ENCODE measurements around the gene MYLK4.
A peak's percentile ranks its signal among the peaks of the same experiment; 100 is the strongest.

The MYLK4 gene

DNA sequence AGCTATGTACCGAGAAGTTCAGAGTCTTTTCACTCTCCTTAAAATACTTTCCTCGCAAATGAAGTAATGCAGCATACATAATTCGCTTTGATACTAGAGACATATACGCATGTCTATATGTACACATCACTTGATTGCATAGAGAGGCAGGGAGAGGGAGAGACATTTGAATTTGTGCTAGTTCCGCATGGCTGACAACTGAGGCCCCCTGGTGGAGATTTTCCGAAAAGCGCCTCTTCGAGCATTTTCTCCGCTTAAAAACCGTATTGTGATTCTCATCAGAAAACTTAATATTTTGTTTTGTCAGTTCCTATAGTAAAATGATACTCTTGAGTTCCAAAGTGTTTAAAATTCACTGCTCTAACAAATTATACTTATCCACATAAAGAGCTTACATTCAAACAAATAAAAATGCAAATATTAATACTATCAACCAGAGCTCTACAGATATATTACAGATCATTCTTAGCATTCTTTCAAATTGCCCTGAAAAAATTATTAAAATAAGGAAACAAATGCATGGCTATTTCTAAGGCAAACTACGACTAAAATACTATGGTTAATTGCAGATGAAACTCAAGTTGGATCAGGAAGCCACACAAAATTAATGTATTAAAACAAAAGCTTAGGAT, 637 bp downstream of the MYLK4 start:
- Mint-ChIP-seq H3K4me3 (no peak overlapping the region), H3K4me1 (peaks cover 12% of the 10 kb centered on the region), H3K27me3 (peaks cover 12% of the 10 kb centered on the region), H3K9me3 (no peaks in the 10 kb centered on the region), H3K36me3 (ENCODE audit: insufficient read depth) (no peaks in the 10 kb centered on the region), H3K27ac (ENCODE audit: low read depth) (no peak overlapping the region)
- DNase-seq (ENCODE audit: low spot score in 2 of 2) (peak; percentile 44 to 61), ATAC-seq (replicated peaks; ENCODE audit: extremely low read depth, poor library complexity, severe bottlenecking) (no peak)

GRCh38 chr6:2748183-2748582, 2.5 kb downstream of the MYLK4 start:
- Mint-ChIP-seq H3K4me1 (peaks cover 6% of the 10 kb centered on the region), H3K27ac (ENCODE audit: low read depth) (no peak overlapping the region), H3K36me3 (ENCODE audit: insufficient read depth) (no peaks in the 10 kb centered on the region), H3K4me3 (no peak overlapping the region), H3K9me3 (no peaks in the 10 kb centered on the region), H3K27me3 (peaks cover 3% of the 10 kb centered on the region)
- no peak for ATAC-seq (replicated peaks; ENCODE audit: extremely low read depth, poor library complexity, severe bottlenecking)
- DNase-seq (ENCODE audit: low spot score in 2 of 2) = no peak

DNA sequence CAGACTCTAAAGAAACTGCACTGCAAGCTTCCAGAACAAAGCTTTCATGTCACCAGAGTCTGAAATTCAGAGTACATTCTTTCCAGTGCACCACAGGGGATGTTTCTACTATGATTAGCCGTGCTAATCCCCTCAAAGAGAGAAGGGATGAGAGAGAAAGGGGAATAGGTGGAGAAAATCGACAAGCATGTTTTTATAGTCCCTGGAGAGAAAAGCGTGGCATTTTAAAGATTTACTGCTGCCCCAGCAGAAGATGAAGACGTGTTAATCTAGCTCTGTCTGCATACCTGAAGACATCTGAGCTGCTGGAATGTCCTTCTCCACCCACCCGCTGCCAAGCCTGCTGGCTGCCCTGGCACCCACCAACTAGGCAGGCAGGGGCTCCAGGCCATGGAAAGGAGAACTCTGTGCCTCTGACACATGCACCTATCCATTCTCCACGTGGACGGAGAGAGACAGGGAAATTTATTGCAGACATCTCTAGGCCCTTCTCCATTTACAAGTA, 4.1 kb downstream of the MYLK4 start:
- no peak overlapping the region for H3K4me3 Mint-ChIP-seq

DNA sequence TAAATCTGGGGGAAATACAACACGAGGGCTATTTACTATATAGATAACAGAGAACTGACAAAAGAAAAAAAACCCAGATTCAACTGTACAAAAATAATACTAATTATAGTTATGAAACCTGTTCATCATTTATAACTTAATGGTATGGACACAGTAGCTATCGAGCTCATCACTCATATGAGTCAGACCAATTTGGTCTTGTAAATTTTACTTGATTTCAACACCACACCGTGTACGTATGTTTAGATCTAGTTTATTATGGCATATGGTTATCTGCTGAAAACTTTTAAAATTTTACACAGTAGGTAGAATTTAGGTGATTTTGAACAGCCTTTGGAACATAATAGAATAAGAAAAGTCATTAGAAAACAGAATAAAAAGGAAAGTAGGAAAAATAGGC, 5.5 kb downstream of the MYLK4 start:
- DNase-seq (ENCODE audit: low spot score in 2 of 2) (no peak), ATAC-seq (replicated peaks; ENCODE audit: extremely low read depth, poor library complexity, severe bottlenecking) (no peak)
- H3K27ac Mint-ChIP-seq (ENCODE audit: low read depth) = no peak overlapping the region
- no peaks in the 10 kb centered on the region for H3K36me3 Mint-ChIP-seq (ENCODE audit: insufficient read depth)
- no peaks in the 10 kb centered on the region for H3K27me3 Mint-ChIP-seq
- H3K4me1 Mint-ChIP-seq = peaks cover 6% of the 10 kb centered on the region
- no peak overlapping the region for H3K4me3 Mint-ChIP-seq
- H3K9me3 Mint-ChIP-seq = no peaks in the 10 kb centered on the region

More for the DNA sequence above, 4.1 kb downstream of the MYLK4 start:
- H3K9me3 Mint-ChIP-seq = no peaks in the 10 kb centered on the region
- DNase-seq (ENCODE audit: low spot score in 2 of 2) (no peak), ATAC-seq (replicated peaks; ENCODE audit: extremely low read depth, poor library complexity, severe bottlenecking) (no peak)
- peaks cover 6% of the 10 kb centered on the region for H3K4me1 Mint-ChIP-seq
- H3K36me3 Mint-ChIP-seq (ENCODE audit: insufficient read depth) = no peaks in the 10 kb centered on the region
- H3K27ac Mint-ChIP-seq (ENCODE audit: low read depth) = no peak overlapping the region
- no peaks in the 10 kb centered on the region for H3K27me3 Mint-ChIP-seq

DNA sequence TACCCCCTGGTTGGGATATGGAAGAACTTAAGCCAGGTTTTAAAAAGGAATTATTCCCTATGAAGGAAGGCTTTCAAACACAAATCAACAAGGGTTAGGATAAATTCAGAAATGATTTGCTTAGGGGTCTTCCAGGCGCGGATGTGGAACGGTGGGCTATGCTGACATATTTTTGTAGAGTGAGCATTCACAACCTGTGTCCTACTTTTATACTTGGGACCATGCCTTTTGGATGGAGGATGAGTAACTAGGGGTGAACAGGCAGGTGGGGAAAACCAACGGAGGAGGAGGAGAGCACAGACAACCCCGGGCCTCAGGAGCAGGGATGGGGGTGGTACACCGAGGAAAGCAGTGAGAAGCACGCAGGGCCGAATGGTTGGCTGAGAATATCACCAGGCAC, 5.9 kb downstream of the MYLK4 start:
- ATAC-seq (replicated peaks; ENCODE audit: extremely low read depth, poor library complexity, severe bottlenecking) = no peak
- Mint-ChIP-seq H3K36me3 (ENCODE audit: insufficient read depth) (no peaks in the 10 kb centered on the region), H3K4me1 (peaks cover 2% of the 10 kb centered on the region), H3K4me3 (no peak overlapping the region), H3K27ac (ENCODE audit: low read depth) (no peak overlapping the region), H3K9me3 (no peaks in the 10 kb centered on the region), H3K27me3 (no peaks in the 10 kb centered on the region)
- DNase-seq (ENCODE audit: low spot score in 2 of 2) = no peak

DNA sequence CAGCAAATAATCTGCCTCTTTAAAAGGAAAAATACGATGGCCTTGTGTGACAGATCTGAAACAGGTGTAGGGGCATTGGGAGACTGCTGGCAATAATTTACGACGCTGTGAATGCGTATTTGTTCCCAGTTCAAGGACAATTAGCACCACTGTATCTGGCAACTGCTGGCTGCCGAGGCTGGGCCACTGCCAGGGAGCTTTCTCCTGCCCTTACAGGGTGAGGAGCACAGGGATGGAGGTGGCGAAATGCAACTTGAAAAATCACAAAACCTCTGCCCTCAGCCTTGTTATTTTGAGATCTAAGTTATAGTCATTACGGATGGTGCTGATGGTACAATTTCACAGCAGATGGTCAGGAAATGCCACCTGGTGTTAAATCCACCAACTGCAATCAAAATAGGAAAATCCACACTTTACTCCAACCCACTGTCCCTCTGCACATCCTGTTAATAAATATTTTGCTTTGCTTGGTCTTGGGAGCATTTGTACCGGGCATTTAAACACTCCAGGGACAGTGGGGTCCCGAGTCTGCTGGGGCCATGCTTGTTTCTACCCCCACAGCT, 6.4 kb downstream of the MYLK4 start:
- Mint-ChIP-seq H3K9me3 (no peaks in the 10 kb centered on the region), H3K4me3 (no peak overlapping the region), H3K4me1 (no peaks in the 10 kb centered on the region), H3K27ac (ENCODE audit: low read depth) (no peak overlapping the region), H3K36me3 (ENCODE audit: insufficient read depth) (no peaks in the 10 kb centered on the region), H3K27me3 (no peaks in the 10 kb centered on the region)
- no peak for ATAC-seq (replicated peaks; ENCODE audit: extremely low read depth, poor library complexity, severe bottlenecking)
- no peak for DNase-seq (ENCODE audit: low spot score in 2 of 2)

GRCh38 chr6:2743280-2744208, 7.2 kb downstream of the MYLK4 start:
- DNase-seq (ENCODE audit: low spot score in 2 of 2) = no peak
- Mint-ChIP-seq H3K27me3 (no peaks in the 10 kb centered on the region), H3K4me1 (no peaks in the 10 kb centered on the region), H3K4me3 (no peak overlapping the region), H3K36me3 (ENCODE audit: insufficient read depth) (no peaks in the 10 kb centered on the region), H3K27ac (ENCODE audit: low read depth) (no peak overlapping the region), H3K9me3 (no peaks in the 10 kb centered on the region)
- ATAC-seq (replicated peaks; ENCODE audit: extremely low read depth, poor library complexity, severe bottlenecking) = no peak

- Mint-ChIP-seq H3K4me3 (no peak overlapping the region), H3K4me1 (no peaks in the 10 kb centered on the region), H3K36me3 (ENCODE audit: insufficient read depth) (no peaks in the 10 kb centered on the region), H3K27ac (ENCODE audit: low read depth) (no peak overlapping the region), H3K27me3 (no peaks in the 10 kb centered on the region), H3K9me3 (no peaks in the 10 kb centered on the region)
- DNase-seq (ENCODE audit: low spot score in 2 of 2) = no peak
- ATAC-seq (replicated peaks; ENCODE audit: extremely low read depth, poor library complexity, severe bottlenecking) = no peak
Measured at GRCh38 chr6:2741756-2742155, 9.0 kb downstream of the MYLK4 start.

DNA sequence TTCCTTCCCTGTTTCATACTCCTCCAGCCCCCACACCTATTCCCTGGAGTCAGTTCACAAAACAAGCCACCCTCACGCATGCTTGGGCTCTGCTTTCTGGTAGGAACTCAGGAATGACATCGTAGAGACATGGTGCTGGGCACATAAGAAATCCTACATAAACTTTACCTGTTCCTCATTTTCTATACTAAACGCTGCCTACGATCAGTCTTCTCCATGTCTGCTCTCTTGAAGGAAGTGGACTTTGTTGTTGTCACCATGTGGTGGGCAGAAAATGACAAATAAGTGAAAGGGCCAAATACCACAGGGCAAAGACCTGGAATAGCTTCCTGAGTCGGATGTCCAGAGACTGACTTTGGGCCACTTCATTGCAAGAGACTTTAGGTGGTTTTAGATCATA, 10.1 kb downstream of the MYLK4 start:
- H3K4me1 Mint-ChIP-seq = no peaks in the 10 kb centered on the region

DNA sequence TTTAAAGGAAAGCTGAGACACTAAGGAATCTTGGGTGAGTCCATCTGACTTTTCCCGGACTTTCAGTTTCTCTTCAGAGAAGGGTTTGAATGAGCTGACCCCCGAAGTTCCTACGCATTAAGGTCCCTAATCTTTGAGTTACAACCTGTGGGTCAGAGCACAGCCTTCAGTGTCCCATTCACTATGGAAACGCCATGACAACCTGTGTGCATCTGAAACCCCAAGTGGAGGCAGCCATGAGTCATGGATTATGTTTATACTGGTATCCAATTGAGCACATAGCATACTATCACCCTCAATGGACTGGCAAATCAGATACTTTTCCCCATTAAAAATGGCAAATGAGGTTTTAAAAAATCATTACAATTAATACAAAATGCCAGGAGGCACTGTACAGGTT, 11.4 kb downstream of the MYLK4 start:
- ATAC-seq (replicated peaks; ENCODE audit: extremely low read depth, poor library complexity, severe bottlenecking) (no peak), DNase-seq (ENCODE audit: low spot score in 2 of 2) (no peak)
- Mint-ChIP-seq H3K4me3 (no peak overlapping the region), H3K27me3 (no peaks in the 10 kb centered on the region), H3K4me1 (no peaks in the 10 kb centered on the region), H3K9me3 (no peaks in the 10 kb centered on the region), H3K36me3 (ENCODE audit: insufficient read depth) (no peaks in the 10 kb centered on the region), H3K27ac (ENCODE audit: low read depth) (no peak overlapping the region)

More for the DNA sequence above, 10.1 kb downstream of the MYLK4 start:
- no peak overlapping the region for H3K27ac Mint-ChIP-seq (ENCODE audit: low read depth)
- DNase-seq (ENCODE audit: low spot score in 2 of 2) (no peak), ATAC-seq (replicated peaks; ENCODE audit: extremely low read depth, poor library complexity, severe bottlenecking) (no peak)
- no peak overlapping the region for H3K4me3 Mint-ChIP-seq
- H3K27me3 Mint-ChIP-seq = no peaks in the 10 kb centered on the region
- no peaks in the 10 kb centered on the region for H3K9me3 Mint-ChIP-seq
- no peaks in the 10 kb centered on the region for H3K36me3 Mint-ChIP-seq (ENCODE audit: insufficient read depth)

DNA sequence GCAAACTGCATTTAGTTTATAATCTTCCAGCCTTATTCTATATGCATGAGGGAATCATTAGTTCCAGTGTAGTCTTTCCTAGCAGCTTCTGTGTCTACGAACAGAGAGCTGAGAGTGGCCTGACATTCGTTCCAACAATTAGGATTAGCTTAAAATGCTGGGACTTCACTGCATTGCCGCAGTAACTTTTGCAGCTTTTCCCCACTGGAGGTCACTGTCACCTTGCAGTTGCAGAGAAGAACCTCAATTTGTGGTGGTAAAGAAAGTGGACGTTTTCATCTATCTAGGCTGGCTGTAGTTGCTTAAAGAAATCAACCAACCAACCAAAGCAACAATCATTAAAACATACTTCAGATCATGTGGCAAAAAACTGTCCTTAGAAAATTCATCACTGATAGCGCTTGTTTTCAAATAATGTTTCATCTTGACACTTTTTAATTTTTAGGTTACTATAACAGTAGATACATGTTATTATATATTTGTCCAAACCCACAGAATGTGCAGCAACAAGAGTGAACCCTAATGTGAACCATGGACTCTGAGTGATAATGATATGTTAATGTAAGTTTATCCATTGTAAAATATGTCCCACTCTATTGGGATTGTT, 12.2 kb downstream of the MYLK4 start:
- no peaks in the 10 kb centered on the region for H3K27me3 Mint-ChIP-seq
- H3K27ac Mint-ChIP-seq (ENCODE audit: low read depth) = no peak overlapping the region
- no peaks in the 10 kb centered on the region for H3K36me3 Mint-ChIP-seq (ENCODE audit: insufficient read depth)
- H3K4me1 Mint-ChIP-seq = no peaks in the 10 kb centered on the region
- no peaks in the 10 kb centered on the region for H3K9me3 Mint-ChIP-seq
- DNase-seq (ENCODE audit: low spot score in 2 of 2) (peak in 1 of 2 donors; percentile 34), ATAC-seq (replicated peaks; ENCODE audit: extremely low read depth, poor library complexity, severe bottlenecking) (no peak)
- H3K4me3 Mint-ChIP-seq = no peak overlapping the region

DNA sequence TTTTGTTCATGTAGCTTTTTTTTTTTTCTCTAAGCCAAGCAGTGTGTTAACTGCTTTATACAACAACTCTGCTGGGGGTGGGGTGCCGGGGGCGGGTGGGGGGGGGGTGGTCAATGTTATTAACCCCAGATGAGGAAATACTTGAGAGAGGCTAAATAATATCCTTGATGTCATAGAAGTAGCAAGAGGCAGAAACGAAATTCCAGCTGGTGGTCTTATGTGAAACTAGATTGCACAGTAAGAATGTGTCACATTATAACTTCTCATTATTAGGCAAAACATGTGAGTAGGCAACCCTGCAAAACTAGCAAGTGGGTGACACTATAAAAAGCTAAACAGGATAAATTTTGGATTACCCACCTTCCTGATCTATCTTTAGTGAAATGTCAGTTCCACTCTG, 12.8 kb downstream of the MYLK4 start:
- Mint-ChIP-seq H3K9me3 (no peaks in the 10 kb centered on the region), H3K36me3 (ENCODE audit: insufficient read depth) (no peaks in the 10 kb centered on the region), H3K4me1 (no peaks in the 10 kb centered on the region), H3K27me3 (no peaks in the 10 kb centered on the region), H3K4me3 (no peak overlapping the region), H3K27ac (ENCODE audit: low read depth) (no peak overlapping the region)
- ATAC-seq (replicated peaks; ENCODE audit: extremely low read depth, poor library complexity, severe bottlenecking) (no peak), DNase-seq (ENCODE audit: low spot score in 2 of 2) (no peak)
